Subcutaneous abdominal adipose tissue (tissue), 5 donors: ENCODE measurements around the gene SYT12.
"Not testable (repeated sequence)": the region's sequence is repeated elsewhere in the genome, so short reads cannot be mapped to it uniquely, and the experiment has no call there.

ENCODE experiments used
- H3K27ac ChIP-seq: one replicate; pipeline ENCODE4 v1.7.0; 2013; ENCODE audit warnings: low read depth, mild to moderate bottlenecking, inconsistent platforms, low read length, moderate library complexity
- H3K27me3 ChIP-seq, 5 donors: one replicate each; pipeline ENCODE4 v1.7.0; 2013; ENCODE audit warnings: low read length in 5 of 5, inconsistent platforms in 1 of 5; ENCODE audit not compliant: control insufficient read depth in 5 of 5, insufficient read depth in 4 of 5
- H3K36me3 ChIP-seq, 5 donors: one replicate each; pipeline ENCODE4 v1.7.0; 2013; ENCODE audit warnings: low read length in 5 of 5; ENCODE audit not compliant: control insufficient read depth in 5 of 5, insufficient read depth in 5 of 5
- H3K4me1 ChIP-seq, 5 donors: one replicate each; pipeline ENCODE4 v1.7.0; 2013; ENCODE audit warnings: low read length in 5 of 5, mild to moderate bottlenecking in 3 of 5, moderate library complexity in 1 of 5; ENCODE audit not compliant: control insufficient read depth in 5 of 5, insufficient read depth in 5 of 5
- H3K4me3 ChIP-seq, 5 donors: one replicate each; pipeline ENCODE4 v1.7.0; 2013; ENCODE audit warnings: low read length in 5 of 5, low read depth in 1 of 5
- H3K9ac ChIP-seq, 5 donors: one replicate each; pipeline ENCODE4 v1.7.0; 2013; ENCODE audit warnings: low read length in 5 of 5, mild to moderate bottlenecking in 4 of 5, moderate library complexity in 3 of 5
- H3K9me3 ChIP-seq, 5 donors: one replicate each; pipeline ENCODE4 v1.7.0; 2013; ENCODE audit warnings: low read length in 5 of 5; ENCODE audit not compliant: control insufficient read depth in 5 of 5
- donor health status: healthy.
- donor health status: healthy.
- donor health status: healthy.
- donor health status: healthy.
- donor health status: healthy.

SYT12 gene

DNA sequence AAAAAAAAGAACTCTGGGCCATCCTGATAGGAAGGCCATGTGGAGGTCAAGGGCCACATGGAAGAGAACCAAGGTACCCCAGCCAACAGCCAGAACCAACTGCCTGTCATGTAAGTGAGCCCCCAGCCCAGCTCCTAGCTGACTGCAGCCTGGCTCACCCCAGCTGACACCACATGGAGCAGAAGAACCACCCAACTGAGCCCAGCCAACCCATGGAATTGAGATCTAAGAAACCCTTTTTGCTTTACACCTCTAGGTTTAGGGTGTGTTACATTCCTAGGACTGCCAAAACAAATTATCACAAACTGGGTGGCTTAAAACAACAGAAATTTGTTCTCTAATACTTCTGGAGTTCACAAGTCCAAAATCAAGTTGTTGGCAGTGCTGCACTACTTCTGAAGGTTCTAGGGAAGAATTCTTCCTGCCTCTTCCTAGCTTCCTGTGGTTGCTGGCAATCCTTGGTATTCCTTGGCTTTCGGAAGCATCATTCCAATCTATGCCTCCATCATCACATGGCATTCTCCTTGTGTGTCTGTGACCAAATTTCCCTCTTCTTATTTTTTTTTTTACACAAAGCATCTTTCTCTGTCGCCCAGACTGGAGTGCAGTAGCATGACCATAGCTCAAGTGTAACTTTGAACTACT lies 43.5 kb upstream of the SYT12 start:
- no peak overlapping the region for H3K9ac ChIP-seq
- H3K36me3 ChIP-seq, result no peaks in the 10 kb centered on the region
- no peak overlapping the region for H3K27ac ChIP-seq
- peak overlapping the region in 1 of 5 donors; percentile 9 for H3K4me3 ChIP-seq
- H3K4me1 ChIP-seq, result peaks cover 3 to 26% (median 14%) of the 10 kb centered on the region in 5 donors
- peaks cover 3 to 11% (median 7%) of the 10 kb centered on the region in 5 donors for H3K9me3 ChIP-seq
- H3K27me3 ChIP-seq, result no peaks in the 10 kb centered on the region

DNA sequence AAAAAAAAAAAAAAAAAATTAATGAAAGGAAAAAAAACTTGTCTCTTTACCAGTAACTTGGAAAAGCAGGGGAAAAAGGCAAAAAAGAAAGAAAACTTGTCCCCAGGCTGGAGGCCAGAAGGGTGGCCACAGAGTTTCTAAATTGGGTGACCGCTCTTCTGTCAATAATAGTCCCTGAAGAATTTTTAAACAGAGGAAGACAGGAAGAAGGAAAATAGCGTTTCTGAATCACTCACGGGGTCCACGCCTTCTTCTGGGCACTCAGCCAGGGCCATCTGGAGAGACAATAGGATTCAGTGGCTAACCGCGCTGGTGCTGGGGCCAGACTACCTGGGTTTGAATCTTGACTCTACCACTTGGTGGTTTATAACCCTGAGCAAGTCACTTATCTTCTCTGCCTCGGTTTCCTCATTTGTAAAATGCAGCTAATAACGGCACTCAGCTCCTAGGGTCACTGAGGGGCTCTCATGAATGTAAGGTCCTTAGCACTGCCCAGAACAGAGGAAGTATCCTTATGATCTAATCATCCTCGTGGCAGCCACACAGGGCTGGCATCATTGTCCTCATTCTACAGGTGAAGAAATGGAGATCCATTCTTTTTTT lies 40.9 kb upstream of the SYT12 start:
- Histone ChIP-seq H3K4me1 (peaks cover 3 to 29% (median 18%) of the 10 kb centered on the region in 5 donors), H3K9ac (no peak overlapping the region), H3K27ac (no peak overlapping the region), H3K27me3 (no peaks in the 10 kb centered on the region), H3K9me3 (peaks cover 3 to 11% (median 7%) of the 10 kb centered on the region in 5 donors), H3K36me3 (no peaks in the 10 kb centered on the region), H3K4me3 (peak overlapping the region in 1 of 5 donors; percentile 11)

- no peaks in the 10 kb centered on the region for H3K27me3 ChIP-seq
- no peaks in the 10 kb centered on the region for H3K36me3 ChIP-seq
- no peak overlapping the region for H3K4me3 ChIP-seq
- H3K27ac ChIP-seq, result no peak overlapping the region
- no peak overlapping the region for H3K9ac ChIP-seq
- H3K9me3 ChIP-seq, result peaks cover 3 to 11% (median 7%) of the 10 kb centered on the region in 5 donors
- peaks cover 3 to 34% (median 18%) of the 10 kb centered on the region in 5 donors for H3K4me1 ChIP-seq
Measured at GRCh38 chr11:66983275-66983924, 39.5 kb upstream of the SYT12 start.

GRCh38 chr11:66985508-66986177 lies 37.3 kb upstream of the SYT12 start:
- Histone ChIP-seq H3K4me1 (peaks cover 3 to 34% (median 18%) of the 10 kb centered on the region in 5 donors), H3K27me3 (no peaks in the 10 kb centered on the region), H3K27ac (no peak overlapping the region)

GRCh38 chr11:66986178-66986545 lies 36.8 kb upstream of the SYT12 start:
- no peak overlapping the region for H3K9ac ChIP-seq
- peaks cover 3 to 34% (median 17%) of the 10 kb centered on the region in 5 donors for H3K4me1 ChIP-seq
- H3K4me3 ChIP-seq, result no peak overlapping the region
- no peak overlapping the region for H3K27ac ChIP-seq
- H3K9me3 ChIP-seq, result no peaks in the 10 kb centered on the region
- no peaks in the 10 kb centered on the region for H3K36me3 ChIP-seq
- H3K27me3 ChIP-seq, result no peaks in the 10 kb centered on the region

More at GRCh38 chr11:66985508-66986177, 37.3 kb upstream of the SYT12 start:
- Histone ChIP-seq H3K4me3 (no peak overlapping the region), H3K9me3 (no peaks in the 10 kb centered on the region), H3K36me3 (no peaks in the 10 kb centered on the region), H3K9ac (no peak overlapping the region)

- Histone ChIP-seq H3K4me1 (peaks cover 3 to 24% (median 8%) of the 10 kb centered on the region in 5 donors), H3K4me3 (no peak overlapping the region), H3K27ac (no peak overlapping the region), H3K9ac (no peak overlapping the region), H3K27me3 (no peaks in the 10 kb centered on the region), H3K36me3 (no peaks in the 10 kb centered on the region), H3K9me3 (no peaks in the 10 kb centered on the region)
Measured at GRCh38 chr11:66987158-66987620, 35.7 kb upstream of the SYT12 start.

GRCh38 chr11:66987924-66988637 lies 34.9 kb upstream of the SYT12 start:
- Histone ChIP-seq H3K4me3 (no peak overlapping the region), H3K27me3 (no peaks in the 10 kb centered on the region), H3K9me3 (no peaks in the 10 kb centered on the region), H3K36me3 (no peaks in the 10 kb centered on the region), H3K27ac (no peak overlapping the region), H3K4me1 (peaks cover 3 to 21% (median 6%) of the 10 kb centered on the region in 5 donors), H3K9ac (no peak overlapping the region)

DNA sequence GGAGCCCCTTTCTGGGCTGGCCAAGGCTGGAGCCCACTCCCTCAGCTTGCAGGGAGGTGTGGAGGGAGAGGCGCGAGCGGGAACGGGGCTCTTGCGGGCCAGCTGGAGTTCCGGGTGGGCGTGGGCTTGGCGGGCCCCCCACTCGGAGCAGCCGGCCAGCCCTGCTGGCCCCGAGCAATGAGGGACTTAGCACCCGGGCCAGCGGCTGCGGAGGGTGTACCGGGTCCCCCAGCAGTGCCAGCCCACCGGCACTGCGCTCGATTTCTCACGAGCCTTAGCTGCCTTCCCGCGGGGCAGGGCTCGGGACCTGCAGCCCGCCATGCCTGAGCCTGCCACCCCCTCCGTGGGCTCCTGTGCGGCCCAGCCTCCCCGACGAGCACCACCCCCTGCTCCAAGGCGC lies 34.2 kb upstream of the SYT12 start:
- H3K4me3 ChIP-seq, H3K9ac ChIP-seq, H3K36me3 ChIP-seq, H3K27me3 ChIP-seq, H3K27ac ChIP-seq, H3K9me3 ChIP-seq: not testable (repeated sequence)
- peaks cover under 1 to 15% (median 6%) of the 10 kb centered on the region in 5 donors for H3K4me1 ChIP-seq

DNA sequence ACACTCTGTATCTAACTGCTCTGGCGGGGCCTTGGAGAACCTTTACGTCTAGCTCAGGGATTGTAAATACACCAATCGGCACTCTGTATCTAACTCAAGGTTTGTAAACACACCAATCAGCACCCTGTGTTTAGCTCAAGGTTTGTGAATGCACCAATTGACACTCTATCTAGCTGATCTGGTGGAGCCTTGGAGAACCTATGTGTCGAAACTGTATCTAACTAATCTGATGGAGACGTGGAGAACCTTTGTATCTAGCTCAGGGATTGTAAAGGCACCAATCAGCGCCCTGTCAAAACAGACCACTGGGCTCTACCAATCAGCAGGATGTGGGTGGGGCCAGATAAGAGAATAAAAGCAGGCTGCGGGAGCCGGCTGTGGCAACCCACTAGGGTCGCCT lies 33.6 kb upstream of the SYT12 start:
- not testable (repeated sequence) for H3K27me3 ChIP-seq, H3K9me3 ChIP-seq, H3K4me1 ChIP-seq, H3K36me3 ChIP-seq, H3K27ac ChIP-seq, H3K4me3 ChIP-seq, H3K9ac ChIP-seq
